ENCODE results near the gene MYG1.

GRCh38 chr12:53343969-53344368, 44.5 kb downstream of the MYG1 start:
- TF ChIP-seq DNMT1 (CRISPR knock-in tag; IDR thresholded peaks at IDR 0.05) (no peak), ATF3 (CRISPR knock-in tag; IDR thresholded peaks at IDR 0.05) (no peak), NBN (conservative IDR thresholded peaks at IDR 0.05) (no peak)

All from HepG2 (cell line).